ENCODE measurements around the gene LGALS9. TPM values are rescaled to one million over a fixed set of nuclear protein-coding genes. Genes with fewer than 3 reads are reported as not detected.
"Not testable (repeated sequence)": the region's sequence is repeated elsewhere in the genome, so short reads cannot be mapped to it uniquely, and the experiment has no call there.

LGALS9 gene
- total RNA-seq, 4 donors from 2014 or later, result 36.3 to 172 (median 54.3) TPM

GRCh38 chr17:27647765-27648164, 16.8 kb downstream of the LGALS9 start:
- ATAC-seq (ENCODE audit: low FRiP score), result no peak
- no peak for TF ChIP-seq CTCF (IDR thresholded peaks at IDR 0.05)
- DNase-seq (ENCODE audit: low spot score), result no peak

- ATAC-seq (ENCODE audit: low FRiP score); DNase-seq (ENCODE audit: low spot score): not testable (repeated sequence)
Measured at GRCh38 chr17:27649111-27649571, 18.2 kb downstream of the LGALS9 start.

GRCh38 chr17:27649929-27650328, 18.9 kb downstream of the LGALS9 start:
- no peak for DNase-seq (ENCODE audit: low spot score)
- no peak for ATAC-seq (ENCODE audit: low FRiP score)
- TF ChIP-seq CTCF (IDR thresholded peaks at IDR 0.05), result no peak

- no peak for TF ChIP-seq CTCF (IDR thresholded peaks at IDR 0.05)
- no peak for ATAC-seq (ENCODE audit: low FRiP score)
Measured at GRCh38 chr17:27650836-27651235, 19.8 kb downstream of the LGALS9 start.

GRCh38 chr17:27651411-27652345, 20.7 kb downstream of the LGALS9 start:
- ATAC-seq (ENCODE audit: low FRiP score) (no peak), DNase-seq (ENCODE audit: low spot score) (peak; percentile 80)
- TF ChIP-seq CTCF (IDR thresholded peaks at IDR 0.05), result peak in 2 of 3 donors; percentile 50 to 80

More at GRCh38 chr17:27650836-27651235, 19.8 kb downstream of the LGALS9 start:
- no peak for DNase-seq (ENCODE audit: low spot score)

GRCh38 chr17:27653449-27653971, 22.5 kb downstream of the LGALS9 start:
- not testable (repeated sequence) for ATAC-seq (ENCODE audit: low FRiP score); DNase-seq (ENCODE audit: low spot score)

- no peak for TF ChIP-seq CTCF (IDR thresholded peaks at IDR 0.05)
- DNase-seq (ENCODE audit: low spot score), result no peak
- ATAC-seq (ENCODE audit: low FRiP score), result no peak
Measured at GRCh38 chr17:27654136-27654535, 23.1 kb downstream of the LGALS9 start.
